Measurements from ENCODE around the gene ANO10.
"Not testable (repeated sequence)": the region's sequence is repeated elsewhere in the genome, so short reads cannot be mapped to it uniquely, and the experiment has no call there.

DNA sequence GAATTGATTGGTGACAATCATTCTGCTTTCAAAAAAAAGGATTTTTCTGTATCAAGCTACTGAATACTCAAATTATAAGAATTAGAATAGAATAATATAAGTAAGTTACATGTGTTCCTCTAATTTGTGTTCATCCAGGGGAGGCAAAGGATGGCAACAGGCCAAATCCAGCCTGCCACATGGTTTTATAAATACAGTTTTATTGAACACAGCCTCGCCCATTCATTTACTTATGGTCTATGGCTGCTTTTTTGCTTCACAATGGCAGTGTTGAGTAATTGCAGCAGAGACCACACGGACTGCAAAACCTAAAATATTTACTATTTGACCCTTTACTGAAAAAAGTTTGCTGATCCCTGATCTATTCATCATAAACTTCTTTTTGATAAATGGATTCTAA lies 21.9 kb downstream of the ANO10 start:
- TF ChIP-seq, protein P1, sequence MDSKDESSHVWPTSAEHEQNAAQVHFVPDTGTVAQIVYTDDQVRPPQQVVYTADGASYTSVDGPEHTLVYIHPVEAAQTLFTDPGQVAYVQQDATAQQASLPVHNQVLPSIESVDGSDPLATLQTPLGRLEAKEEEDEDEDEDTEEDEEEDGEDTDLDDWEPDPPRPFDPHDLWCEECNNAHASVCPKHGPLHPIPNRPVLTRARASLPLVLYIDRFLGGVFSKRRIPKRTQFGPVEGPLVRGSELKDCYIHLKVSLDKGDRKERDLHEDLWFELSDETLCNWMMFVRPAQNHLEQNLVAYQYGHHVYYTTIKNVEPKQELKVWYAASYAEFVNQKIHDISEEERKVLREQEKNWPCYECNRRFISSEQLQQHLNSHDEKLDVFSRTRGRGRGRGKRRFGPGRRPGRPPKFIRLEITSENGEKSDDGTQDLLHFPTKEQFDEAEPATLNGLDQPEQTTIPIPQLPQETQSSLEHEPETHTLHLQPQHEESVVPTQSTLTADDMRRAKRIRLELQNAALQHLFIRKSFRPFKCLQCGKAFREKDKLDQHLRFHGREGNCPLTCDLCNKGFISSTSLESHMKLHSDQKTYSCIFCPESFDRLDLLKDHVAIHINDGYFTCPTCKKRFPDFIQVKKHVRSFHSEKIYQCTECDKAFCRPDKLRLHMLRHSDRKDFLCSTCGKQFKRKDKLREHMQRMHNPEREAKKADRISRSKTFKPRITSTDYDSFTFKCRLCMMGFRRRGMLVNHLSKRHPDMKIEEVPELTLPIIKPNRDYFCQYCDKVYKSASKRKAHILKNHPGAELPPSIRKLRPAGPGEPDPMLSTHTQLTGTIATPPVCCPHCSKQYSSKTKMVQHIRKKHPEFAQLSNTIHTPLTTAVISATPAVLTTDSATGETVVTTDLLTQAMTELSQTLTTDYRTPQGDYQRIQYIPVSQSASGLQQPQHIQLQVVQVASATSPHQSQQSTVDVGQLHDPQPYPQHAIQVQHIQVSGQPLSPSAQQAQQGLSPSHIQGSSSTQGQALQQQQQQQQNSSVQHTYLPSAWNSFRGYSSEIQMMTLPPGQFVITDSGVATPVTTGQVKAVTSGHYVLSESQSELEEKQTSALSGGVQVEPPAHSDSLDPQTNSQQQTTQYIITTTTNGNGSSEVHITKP (tag by site-specific recombination; IDR thresholded peaks at IDR 0.05): not testable (repeated sequence)
- TF ChIP-seq, protein P2, sequence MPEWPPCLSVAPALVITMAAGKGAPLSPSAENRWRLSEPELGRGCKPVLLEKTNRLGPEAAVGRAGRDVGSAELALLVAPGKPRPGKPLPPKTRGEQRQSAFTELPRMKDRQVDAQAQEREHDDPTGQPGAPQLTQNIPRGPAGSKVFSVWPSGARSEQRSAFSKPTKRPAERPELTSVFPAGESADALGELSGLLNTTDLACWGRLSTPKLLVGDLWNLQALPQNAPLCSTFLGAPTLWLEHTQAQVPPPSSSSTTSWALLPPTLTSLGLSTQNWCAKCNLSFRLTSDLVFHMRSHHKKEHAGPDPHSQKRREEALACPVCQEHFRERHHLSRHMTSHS (tag by site-specific recombination; IDR thresholded peaks at IDR 0.05): not testable (repeated sequence)
- TF ChIP-seq, protein P3, sequence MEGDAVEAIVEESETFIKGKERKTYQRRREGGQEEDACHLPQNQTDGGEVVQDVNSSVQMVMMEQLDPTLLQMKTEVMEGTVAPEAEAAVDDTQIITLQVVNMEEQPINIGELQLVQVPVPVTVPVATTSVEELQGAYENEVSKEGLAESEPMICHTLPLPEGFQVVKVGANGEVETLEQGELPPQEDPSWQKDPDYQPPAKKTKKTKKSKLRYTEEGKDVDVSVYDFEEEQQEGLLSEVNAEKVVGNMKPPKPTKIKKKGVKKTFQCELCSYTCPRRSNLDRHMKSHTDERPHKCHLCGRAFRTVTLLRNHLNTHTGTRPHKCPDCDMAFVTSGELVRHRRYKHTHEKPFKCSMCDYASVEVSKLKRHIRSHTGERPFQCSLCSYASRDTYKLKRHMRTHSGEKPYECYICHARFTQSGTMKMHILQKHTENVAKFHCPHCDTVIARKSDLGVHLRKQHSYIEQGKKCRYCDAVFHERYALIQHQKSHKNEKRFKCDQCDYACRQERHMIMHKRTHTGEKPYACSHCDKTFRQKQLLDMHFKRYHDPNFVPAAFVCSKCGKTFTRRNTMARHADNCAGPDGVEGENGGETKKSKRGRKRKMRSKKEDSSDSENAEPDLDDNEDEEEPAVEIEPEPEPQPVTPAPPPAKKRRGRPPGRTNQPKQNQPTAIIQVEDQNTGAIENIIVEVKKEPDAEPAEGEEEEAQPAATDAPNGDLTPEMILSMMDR (tag by site-specific recombination; IDR thresholded peaks at IDR 0.05): not testable (repeated sequence)
